ENCODE measurements around the gene RIMS3. TPM values are rescaled to one million over a fixed set of nuclear protein-coding genes. Genes with fewer than 3 reads are reported as not detected.
"Not testable (repeated sequence)": the region's sequence is repeated elsewhere in the genome, so short reads cannot be mapped to it uniquely, and the experiment has no call there.

The RIMS3 gene
- total RNA-seq, 2 experiments from 2014 or later: 2.7 TPM

GRCh38 chr1:40640314-40641076 is 25.0 kb downstream of the RIMS3 start:
- Mint-ChIP-seq H3K27me3 (no peaks in the 10 kb centered on the region), H3K4me3 (no peak overlapping the region), H3K27ac (no peak overlapping the region), H3K36me3 (ENCODE audit: low read depth) (no peaks in the 10 kb centered on the region), H3K9me3 (ENCODE audit: low read depth) (no peaks in the 10 kb centered on the region), H3K4me1 (no peaks in the 10 kb centered on the region)
- intact Hi-C loops (cut with DNase I, micrococcal nuclease): no loop called here
- DNase-seq (no peak), ATAC-seq (no peak)
- CTCF ChIA-PET: interaction anchor here (0.5 to 1.5 kb wide), 5 partner anchors 9 to 312 kb away, joined by 3 to 6 read pairs (median 3); no protein-coding TSS in a partner anchor
- POLR2A ChIA-PET: no interaction called here

GRCh38 chr1:40638097-40639036 is 27.1 kb downstream of the RIMS3 start:
- CTCF ChIA-PET: no interaction called here
- no peak overlapping the region for H3K27ac Mint-ChIP-seq

GRCh38 chr1:40637470-40638007 is 27.9 kb downstream of the RIMS3 start:
- Mint-ChIP-seq H3K27me3 (no peaks in the 10 kb centered on the region), H3K36me3 (ENCODE audit: low read depth) (no peaks in the 10 kb centered on the region), H3K4me3 (no peak overlapping the region), H3K4me1 (peaks cover 7% of the 10 kb centered on the region), H3K9me3 (ENCODE audit: low read depth) (no peaks in the 10 kb centered on the region), H3K27ac (no peak overlapping the region)
- CTCF ChIA-PET: no interaction called here
- POLR2A ChIA-PET: no interaction called here
- peak; percentile 57 for ATAC-seq
- DNase-seq: no peak
- intact Hi-C loops (cut with DNase I, micrococcal nuclease): loop anchor here in 1 of 2 experiments (2.0 kb wide), 1 partner anchor 25 kb away; no protein-coding TSS in a partner anchor

More at GRCh38 chr1:40638097-40639036, 27.1 kb downstream of the RIMS3 start:
- H3K27me3 Mint-ChIP-seq: no peaks in the 10 kb centered on the region
- intact Hi-C loops (cut with DNase I, micrococcal nuclease): no loop called here
- DNase-seq (no peak), ATAC-seq (no peak)
- H3K36me3 Mint-ChIP-seq (ENCODE audit: low read depth): no peaks in the 10 kb centered on the region
- H3K4me1 Mint-ChIP-seq: peaks cover 7% of the 10 kb centered on the region
- H3K4me3 Mint-ChIP-seq: no peak overlapping the region
- H3K9me3 Mint-ChIP-seq (ENCODE audit: low read depth): no peaks in the 10 kb centered on the region
- POLR2A ChIA-PET: no interaction called here

GRCh38 chr1:40636777-40637176 is 28.7 kb downstream of the RIMS3 start:
- Mint-ChIP-seq H3K36me3 (ENCODE audit: low read depth) (no peaks in the 10 kb centered on the region), H3K9me3 (ENCODE audit: low read depth) (no peaks in the 10 kb centered on the region), H3K4me1 (peaks cover 7% of the 10 kb centered on the region), H3K4me3 (no peak overlapping the region), H3K27ac (no peak overlapping the region), H3K27me3 (no peaks in the 10 kb centered on the region)
- no peak for DNase-seq
- ATAC-seq: no peak
- intact Hi-C loops (cut with DNase I, micrococcal nuclease): loop anchor here in 1 of 2 experiments (2.0 kb wide), 1 partner anchor 26 kb away; no protein-coding TSS in a partner anchor
- CTCF ChIA-PET: interaction anchor here (0.7 to 1.4 kb wide), 2 partner anchors 22 to 24 kb away, joined by 3 to 4 read pairs; no protein-coding TSS in a partner anchor
- POLR2A ChIA-PET: no interaction called here

- ATAC-seq: no peak
- no peaks in the 10 kb centered on the region for H3K36me3 Mint-ChIP-seq (ENCODE audit: low read depth)
- H3K27me3 Mint-ChIP-seq: no peaks in the 10 kb centered on the region
These were observed 29.6 kb downstream of the RIMS3 start for GRCh38 chr1:40635763-40636500.

GRCh38 chr1:40634901-40635655 is 30.4 kb downstream of the RIMS3 start:
- ChIA-PET POLR2A (no interaction called here), CTCF (interaction anchor here (0.7 kb wide), 1 partner anchor 132 kb away, joined by 3 read pairs; no protein-coding TSS in a partner anchor)
- H3K4me1 Mint-ChIP-seq: peaks cover 7% of the 10 kb centered on the region
- H3K27me3 Mint-ChIP-seq: no peaks in the 10 kb centered on the region
- no peak overlapping the region for H3K4me3 Mint-ChIP-seq
- intact Hi-C loops (cut with DNase I, micrococcal nuclease): no loop called here
- no peak for ATAC-seq
- no peak for DNase-seq
- H3K27ac Mint-ChIP-seq: peak overlapping the region; percentile 15
- no peaks in the 10 kb centered on the region for H3K9me3 Mint-ChIP-seq (ENCODE audit: low read depth)
- no peaks in the 10 kb centered on the region for H3K36me3 Mint-ChIP-seq (ENCODE audit: low read depth)

More at GRCh38 chr1:40635763-40636500, 29.6 kb downstream of the RIMS3 start:
- Mint-ChIP-seq H3K9me3 (ENCODE audit: low read depth) (no peaks in the 10 kb centered on the region), H3K4me1 (peaks cover 7% of the 10 kb centered on the region), H3K4me3 (no peak overlapping the region), H3K27ac (no peak overlapping the region)
- ChIA-PET CTCF (interaction anchor here (0.7 to 1.4 kb wide), 3 partner anchors 23 to 131 kb away, joined by 3 to 4 read pairs (median 3); no protein-coding TSS in a partner anchor), POLR2A (no interaction called here)
- DNase-seq: no peak
- intact Hi-C loops (cut with DNase I, micrococcal nuclease): loop anchor here in 1 of 2 experiments (2.0 kb wide), 1 partner anchor 27 kb away; no protein-coding TSS in a partner anchor

DNA sequence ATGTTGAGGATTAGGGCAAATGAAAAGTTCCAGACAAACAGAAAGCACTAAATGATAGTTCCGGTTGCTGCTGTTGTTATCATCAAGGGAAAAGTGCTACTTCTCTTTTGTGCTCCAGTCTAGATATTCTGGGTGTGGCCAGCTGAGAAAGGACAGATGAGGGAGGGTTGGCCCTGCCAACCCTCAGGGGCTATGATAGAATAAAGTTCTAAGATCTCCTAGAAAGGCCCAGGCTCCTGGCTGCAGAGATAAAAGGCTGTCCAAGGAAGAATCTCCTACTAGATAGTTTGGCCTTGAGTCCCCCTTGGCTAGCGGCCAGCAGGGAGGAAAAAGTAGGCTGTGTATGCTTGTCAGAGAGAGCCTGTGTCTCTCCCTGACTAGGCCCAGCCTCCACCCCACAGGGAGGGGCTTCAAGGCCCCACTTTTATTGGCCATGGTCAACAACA is 31.5 kb downstream of the RIMS3 start:
- Mint-ChIP-seq H3K27me3 (no peaks in the 10 kb centered on the region), H3K27ac (no peak overlapping the region), H3K4me3 (no peak overlapping the region), H3K9me3 (ENCODE audit: low read depth) (no peaks in the 10 kb centered on the region), H3K36me3 (ENCODE audit: low read depth) (no peaks in the 10 kb centered on the region), H3K4me1 (peaks cover 15% of the 10 kb centered on the region)
- ChIA-PET CTCF (no interaction called here), POLR2A (no interaction called here)
- ATAC-seq (no peak), DNase-seq (no peak)
- intact Hi-C loops (cut with DNase I, micrococcal nuclease): no loop called here

GRCh38 chr1:40633523-40633922 is 32.0 kb downstream of the RIMS3 start:
- H3K27me3 Mint-ChIP-seq: no peaks in the 10 kb centered on the region
- intact Hi-C loops (cut with DNase I, micrococcal nuclease): no loop called here
- ChIA-PET CTCF (no interaction called here), POLR2A (no interaction called here)
- no peak overlapping the region for H3K4me3 Mint-ChIP-seq
- ATAC-seq (no peak), DNase-seq (no peak)
- H3K27ac Mint-ChIP-seq: no peak overlapping the region
- no peaks in the 10 kb centered on the region for H3K36me3 Mint-ChIP-seq (ENCODE audit: low read depth)
- peaks cover 19% of the 10 kb centered on the region for H3K4me1 Mint-ChIP-seq
- no peaks in the 10 kb centered on the region for H3K9me3 Mint-ChIP-seq (ENCODE audit: low read depth)

DNA sequence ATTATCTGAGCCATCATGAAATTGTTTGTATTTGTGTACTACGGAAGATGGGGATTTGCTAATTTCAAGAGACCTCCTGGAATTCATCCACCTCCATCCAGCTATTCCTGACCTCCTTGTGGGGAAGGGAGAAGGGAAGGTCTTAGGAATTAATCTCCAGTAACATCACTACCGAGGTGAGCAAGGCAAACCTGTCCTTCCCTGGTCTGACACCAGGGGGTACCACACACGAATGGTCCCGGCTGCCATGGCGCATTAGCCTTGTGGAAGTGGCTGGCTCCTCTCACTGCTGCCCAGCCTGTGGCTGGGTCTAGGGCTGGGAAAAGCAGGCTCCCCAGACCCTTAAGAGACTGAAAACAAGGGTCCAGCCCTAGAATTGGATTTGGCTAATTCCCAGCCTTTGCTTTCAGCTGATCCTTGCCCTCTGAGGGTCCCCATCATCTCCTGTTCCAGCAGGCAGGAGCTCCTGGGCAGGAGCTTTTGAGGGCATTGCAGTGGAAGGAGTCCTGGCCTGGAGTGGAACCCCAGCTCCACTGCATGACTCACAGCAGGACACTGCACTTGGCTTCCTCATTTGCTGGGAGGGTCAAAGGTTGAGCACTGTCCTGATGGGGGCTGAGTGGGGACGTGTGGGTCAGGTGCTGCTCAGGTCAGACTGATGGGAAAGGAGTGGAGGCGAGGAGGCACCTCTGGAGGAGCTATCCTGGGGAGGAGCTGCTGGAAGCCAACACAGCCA is 34.8 kb downstream of the RIMS3 start:
- no peak for ATAC-seq
- DNase-seq: peak; percentile 61
- POLR2A ChIA-PET: no interaction called here
- intact Hi-C loops (cut with DNase I, micrococcal nuclease): loop anchor here in 1 of 2 experiments (1.0 kb wide), 1 partner anchor 39 kb away; no protein-coding TSS in a partner anchor
- H3K4me1 Mint-ChIP-seq: peaks cover 25% of the 10 kb centered on the region
- H3K27me3 Mint-ChIP-seq: no peaks in the 10 kb centered on the region
- CTCF ChIA-PET: interaction anchor here (0.6 to 2.2 kb wide), 7 partner anchors 9 to 682 kb away, joined by 3 to 6 read pairs (median 4); partner anchors contain the start of gene CITED4
- no peak overlapping the region for H3K4me3 Mint-ChIP-seq
- no peak overlapping the region for H3K27ac Mint-ChIP-seq
- no peaks in the 10 kb centered on the region for H3K9me3 Mint-ChIP-seq (ENCODE audit: low read depth)
- no peaks in the 10 kb centered on the region for H3K36me3 Mint-ChIP-seq (ENCODE audit: low read depth)

DNA sequence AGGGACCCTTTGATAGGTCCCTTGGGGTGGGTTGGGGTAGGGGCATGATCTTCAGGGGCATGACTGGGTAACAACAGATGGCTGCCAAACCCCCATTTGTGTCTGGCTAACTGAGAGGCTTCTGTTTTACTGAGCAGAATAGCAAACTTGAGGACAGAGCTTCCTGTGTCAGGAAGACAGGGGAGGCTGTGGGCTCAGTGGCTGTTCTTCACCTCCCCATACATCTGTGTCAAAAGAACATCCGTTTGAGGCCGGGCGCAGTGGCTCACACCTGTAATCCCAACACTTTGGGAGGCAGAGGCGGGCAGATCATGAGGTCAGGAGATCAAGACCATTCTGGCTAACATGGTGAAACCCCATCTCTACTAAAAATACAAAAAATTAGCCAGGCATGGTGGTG is 35.9 kb downstream of the RIMS3 start:
- POLR2A ChIA-PET: not testable (repeated sequence)

More for the DNA sequence above, 35.9 kb downstream of the RIMS3 start:
- H3K36me3 Mint-ChIP-seq (ENCODE audit: low read depth); H3K9me3 Mint-ChIP-seq (ENCODE audit: low read depth); H3K27me3 Mint-ChIP-seq; ATAC-seq; H3K4me3 Mint-ChIP-seq: not testable (repeated sequence)
- Mint-ChIP-seq H3K27ac (peak overlapping the region; percentile 43), H3K4me1 (peaks cover 18% of the 10 kb centered on the region)
- DNase-seq: peak; percentile 48
- intact Hi-C loops (cut with DNase I, micrococcal nuclease): loop anchor here (2.0 to 5.0 kb wide), 3 partner anchors 52 to 223 kb away; no protein-coding TSS in a partner anchor
- CTCF ChIA-PET: interaction anchor here (0.5 to 2.2 kb wide), 8 partner anchors 15 to 709 kb away, joined by 3 to 6 read pairs (median 3); no protein-coding TSS in a partner anchor
